Omental fat pad (tissue), 4 donors: ENCODE results near the gene ANKRD1. TPM values are rescaled to one million over a fixed set of nuclear protein-coding genes. Genes with fewer than 3 reads are reported as not detected.

ENCODE experiments used
- ATAC-seq: fragments of 150-250 bp; one replicate; pipeline ENCODE4 v1.9.1; 2016; ENCODE audit warnings: mild to moderate bottlenecking, moderate library complexity; ENCODE audit not compliant: low FRiP score
- DNase-seq: peaks from one replicate; pipeline ENCODE4 v3.0.0-alpha.2; 2019; ENCODE audit warnings: low spot score
- CTCF ChIP-seq, 3 donors: fragments of 450-650 bp; IDR thresholded peaks; one replicate each; pipeline ENCODE4 v1.5.1; 2016 to 2017; ENCODE audit warnings: antibody characterized with exemption in 3 of 3, mild to moderate bottlenecking in 3 of 3, moderate library complexity in 2 of 3
- total RNA-seq, 4 donors: library from RNA; depleted of rRNA; stranded (reverse); fragments of >200 nt; gene quantifications; one replicate each; pipeline ENCODE4 v1.1.0, GENCODE V29; 2016

Gene ANKRD1
- total RNA-seq, 4 donors from 2014 or later, result 3.8 TPM; not detected in 3

- DNase-seq, result no peak
- TF ChIP-seq CTCF (IDR thresholded peaks at IDR 0.05), result no peak
- ATAC-seq, result no peak
Observed at GRCh38 chr10:90937645-90938258, 16.9 kb upstream of the ANKRD1 start.

- no peak for DNase-seq
- ATAC-seq, result no peak
- no peak for TF ChIP-seq CTCF (IDR thresholded peaks at IDR 0.05)
Observed at GRCh38 chr10:90936276-90936659, 15.4 kb upstream of the ANKRD1 start.

GRCh38 chr10:90935581-90936275 lies 14.8 kb upstream of the ANKRD1 start:
- ATAC-seq (no peak), DNase-seq (no peak)
- TF ChIP-seq CTCF (IDR thresholded peaks at IDR 0.05), result no peak

GRCh38 chr10:90930971-90931871 lies 10.3 kb upstream of the ANKRD1 start:
- no peak for DNase-seq
- TF ChIP-seq CTCF (IDR thresholded peaks at IDR 0.05), result no peak
- ATAC-seq, result no peak

GRCh38 chr10:90930070-90930837 lies 9.4 kb upstream of the ANKRD1 start:
- ATAC-seq (peak; percentile 53), DNase-seq (no peak)
- TF ChIP-seq CTCF (IDR thresholded peaks at IDR 0.05), result no peak

- ATAC-seq (no peak), DNase-seq (no peak)
- no peak for TF ChIP-seq CTCF (IDR thresholded peaks at IDR 0.05)
Observed at GRCh38 chr10:90929179-90929578, 8.3 kb upstream of the ANKRD1 start.
